GM12872 (cell line): Measurements from ENCODE around the gene NACA.

ENCODE experiments used
- TF ChIP-seq, protein P1 (sequence below): IDR thresholded peaks from 3 replicates; pipeline ENCODE4 v1.5.1; 2011; ENCODE audit warnings: low read depth, mild to moderate bottlenecking, low read length, moderate library complexity; ENCODE audit not compliant: insufficient read depth

NACA gene

GRCh38 chr12:56749359-56749758 lies 24.3 kb upstream of the NACA start:
- TF ChIP-seq, protein P1, sequence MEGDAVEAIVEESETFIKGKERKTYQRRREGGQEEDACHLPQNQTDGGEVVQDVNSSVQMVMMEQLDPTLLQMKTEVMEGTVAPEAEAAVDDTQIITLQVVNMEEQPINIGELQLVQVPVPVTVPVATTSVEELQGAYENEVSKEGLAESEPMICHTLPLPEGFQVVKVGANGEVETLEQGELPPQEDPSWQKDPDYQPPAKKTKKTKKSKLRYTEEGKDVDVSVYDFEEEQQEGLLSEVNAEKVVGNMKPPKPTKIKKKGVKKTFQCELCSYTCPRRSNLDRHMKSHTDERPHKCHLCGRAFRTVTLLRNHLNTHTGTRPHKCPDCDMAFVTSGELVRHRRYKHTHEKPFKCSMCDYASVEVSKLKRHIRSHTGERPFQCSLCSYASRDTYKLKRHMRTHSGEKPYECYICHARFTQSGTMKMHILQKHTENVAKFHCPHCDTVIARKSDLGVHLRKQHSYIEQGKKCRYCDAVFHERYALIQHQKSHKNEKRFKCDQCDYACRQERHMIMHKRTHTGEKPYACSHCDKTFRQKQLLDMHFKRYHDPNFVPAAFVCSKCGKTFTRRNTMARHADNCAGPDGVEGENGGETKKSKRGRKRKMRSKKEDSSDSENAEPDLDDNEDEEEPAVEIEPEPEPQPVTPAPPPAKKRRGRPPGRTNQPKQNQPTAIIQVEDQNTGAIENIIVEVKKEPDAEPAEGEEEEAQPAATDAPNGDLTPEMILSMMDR = no peak

GRCh38 chr12:56728139-56728861 lies 3.2 kb upstream of the NACA start:
- TF ChIP-seq, protein P1 = no peak

- TF ChIP-seq, protein P1 = no peak
Observed at GRCh38 chr12:56725723-56726102, 614 bp upstream of the NACA start.

- TF ChIP-seq, protein P1 = no peak
Observed at GRCh38 chr12:56724701-56724971, 463 bp downstream of the NACA start.

DNA sequence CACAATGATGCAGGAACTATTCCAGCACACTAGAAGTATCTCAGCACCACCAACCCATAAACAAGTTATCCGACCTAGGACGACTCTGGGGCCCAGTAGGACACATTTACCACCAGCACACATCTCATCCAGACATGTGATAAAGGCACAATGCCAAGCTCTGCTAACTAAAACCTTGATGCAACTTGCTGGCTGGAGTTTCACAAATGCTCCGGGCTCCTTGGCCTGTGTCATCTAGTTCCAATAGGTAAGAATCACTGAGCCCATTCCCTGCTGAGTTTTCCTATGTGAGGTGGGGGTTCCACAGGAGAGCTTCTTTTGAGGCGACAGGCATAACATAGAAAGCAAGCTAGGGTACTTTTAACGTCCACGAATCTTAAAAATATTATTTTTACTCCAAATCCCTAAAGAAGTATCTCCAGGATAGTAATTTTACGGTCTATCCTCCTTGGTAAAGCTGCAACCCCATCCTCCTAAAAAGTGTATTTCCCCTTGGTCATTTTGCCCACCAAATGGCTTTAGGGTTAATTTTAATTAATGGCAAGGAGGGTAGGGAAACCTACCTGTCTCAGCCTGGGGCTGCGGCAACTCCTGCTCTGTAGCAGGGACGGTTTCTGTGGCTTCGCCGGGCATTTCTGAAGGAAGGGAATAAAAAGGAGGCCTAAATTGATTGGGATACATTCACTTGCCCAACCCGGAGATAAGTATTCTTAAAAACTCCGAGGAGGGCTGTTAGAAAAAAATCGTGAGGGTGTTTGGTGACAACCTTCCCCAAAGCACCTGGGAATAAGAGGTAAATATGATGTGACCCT lies 1.0 kb downstream of the NACA start:
- TF ChIP-seq, protein P1 = no peak

GRCh38 chr12:56723352-56723751 lies 1.7 kb downstream of the NACA start:
- TF ChIP-seq, protein P1 = no peak

DNA sequence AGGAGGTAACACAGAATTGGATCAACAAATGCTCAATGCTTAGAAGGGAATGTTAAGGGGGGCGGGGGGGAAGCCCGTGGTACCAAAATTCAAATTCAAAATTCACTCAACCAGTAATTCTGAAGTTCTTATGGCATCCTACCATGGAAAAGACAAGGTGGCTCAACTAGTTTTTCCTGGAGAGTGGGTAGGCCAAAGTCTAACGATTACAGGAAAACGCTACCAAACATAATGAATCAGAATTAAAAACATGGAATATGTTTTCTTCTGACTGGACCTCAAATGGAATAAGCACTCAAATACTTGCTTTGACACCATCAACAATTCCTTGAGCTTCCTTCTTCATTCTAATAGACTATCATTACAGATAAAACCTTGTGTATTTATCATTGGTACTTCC lies 2.3 kb downstream of the NACA start:
- TF ChIP-seq, protein P1 = no peak
